Ureter (tissue), 1 donor: ENCODE data around the gene NXF3. TPM values are rescaled to one million over a fixed set of nuclear protein-coding genes. Genes with fewer than 3 reads are reported as not detected.
"Not testable (repeated sequence)": the region's sequence is repeated elsewhere in the genome, so short reads cannot be mapped to it uniquely, and the experiment has no call there.

Experiments
- DNase-seq: peaks from one replicate; pipeline ENCODE4 v3.0.0-alpha.2; 2020; ENCODE audit warnings: low spot score
- total RNA-seq: library from RNA; stranded (reverse); gene quantifications from one replicate; pipeline ENCODE4 v1.2.4, GENCODE V29; 2023
- donor health status: DM: yes; HTN: yes; CAD: no.

NXF3 gene, protein sequence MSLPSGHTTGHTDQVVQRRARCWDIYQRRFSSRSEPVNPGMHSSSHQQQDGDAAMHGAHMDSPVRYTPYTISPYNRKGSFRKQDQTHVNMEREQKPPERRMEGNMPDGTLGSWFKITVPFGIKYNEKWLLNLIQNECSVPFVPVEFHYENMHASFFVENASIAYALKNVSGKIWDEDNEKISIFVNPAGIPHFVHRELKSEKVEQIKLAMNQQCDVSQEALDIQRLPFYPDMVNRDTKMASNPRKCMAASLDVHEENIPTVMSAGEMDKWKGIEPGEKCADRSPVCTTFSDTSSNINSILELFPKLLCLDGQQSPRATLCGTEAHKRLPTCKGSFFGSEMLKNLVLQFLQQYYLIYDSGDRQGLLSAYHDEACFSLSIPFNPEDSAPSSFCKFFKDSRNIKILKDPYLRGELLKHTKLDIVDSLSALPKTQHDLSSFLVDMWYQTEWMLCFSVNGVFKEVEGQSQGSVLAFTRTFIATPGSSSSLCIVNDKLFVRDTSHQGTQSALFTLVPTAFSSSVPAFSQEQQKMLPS
- 1.9 TPM for total RNA-seq

GRCh38 chrX:103092942-103093341 is at the start of gene NXF3:
Gene NXF3, minus strand, starts transcription at chrX:103093143. Its CDS starts 120 bp downstream, at chrX:103093023.
- no peak for DNase-seq

GRCh38 chrX:103136528-103136927 is 43.6 kb upstream of the NXF3 start:
- DNase-seq = not testable (repeated sequence)

GRCh38 chrX:103124284-103124683 is 31.3 kb upstream of the NXF3 start:
- DNase-seq = no peak

- no peak for DNase-seq
These were observed 27.8 kb upstream of the NXF3 start for GRCh38 chrX:103120748-103121147.

GRCh38 chrX:103116970-103117369 is 24.0 kb upstream of the NXF3 start:
- not testable (repeated sequence) for DNase-seq

GRCh38 chrX:103109497-103109896 is 16.6 kb upstream of the NXF3 start:
- DNase-seq = not testable (repeated sequence)

- no peak for DNase-seq
These were observed 14.9 kb upstream of the NXF3 start for GRCh38 chrX:103107836-103108235.

DNA sequence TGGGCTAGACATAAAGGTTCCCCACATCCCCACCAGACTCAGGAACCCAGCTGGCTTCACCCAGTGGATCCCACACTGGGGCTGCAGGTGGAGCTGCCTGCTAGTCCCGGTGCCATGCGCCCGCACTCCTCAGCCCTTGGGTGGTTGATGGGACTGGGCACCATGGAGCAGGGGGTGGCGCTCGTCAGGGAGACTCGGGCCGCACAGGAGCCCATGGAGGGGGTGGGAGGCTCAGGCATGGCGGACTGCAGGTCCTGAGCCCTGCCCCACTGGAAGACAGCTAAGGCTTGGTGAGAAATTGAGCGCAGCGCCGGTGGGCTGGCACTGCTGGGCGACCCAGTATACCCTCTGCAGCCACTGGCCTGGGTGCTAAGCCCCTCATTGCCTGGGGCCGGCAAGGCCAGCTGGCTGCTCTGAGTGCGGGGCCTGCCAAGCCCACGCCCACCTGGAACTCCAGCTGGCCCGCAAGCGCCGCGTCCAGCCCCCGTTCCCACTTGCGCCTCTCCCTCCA is 14.3 kb upstream of the NXF3 start:
- DNase-seq = not testable (repeated sequence)

- not testable (repeated sequence) for DNase-seq
These were observed 11.4 kb upstream of the NXF3 start for GRCh38 chrX:103104370-103104769.

- not testable (repeated sequence) for DNase-seq
These were observed 10.9 kb upstream of the NXF3 start for GRCh38 chrX:103103866-103104265.

DNA sequence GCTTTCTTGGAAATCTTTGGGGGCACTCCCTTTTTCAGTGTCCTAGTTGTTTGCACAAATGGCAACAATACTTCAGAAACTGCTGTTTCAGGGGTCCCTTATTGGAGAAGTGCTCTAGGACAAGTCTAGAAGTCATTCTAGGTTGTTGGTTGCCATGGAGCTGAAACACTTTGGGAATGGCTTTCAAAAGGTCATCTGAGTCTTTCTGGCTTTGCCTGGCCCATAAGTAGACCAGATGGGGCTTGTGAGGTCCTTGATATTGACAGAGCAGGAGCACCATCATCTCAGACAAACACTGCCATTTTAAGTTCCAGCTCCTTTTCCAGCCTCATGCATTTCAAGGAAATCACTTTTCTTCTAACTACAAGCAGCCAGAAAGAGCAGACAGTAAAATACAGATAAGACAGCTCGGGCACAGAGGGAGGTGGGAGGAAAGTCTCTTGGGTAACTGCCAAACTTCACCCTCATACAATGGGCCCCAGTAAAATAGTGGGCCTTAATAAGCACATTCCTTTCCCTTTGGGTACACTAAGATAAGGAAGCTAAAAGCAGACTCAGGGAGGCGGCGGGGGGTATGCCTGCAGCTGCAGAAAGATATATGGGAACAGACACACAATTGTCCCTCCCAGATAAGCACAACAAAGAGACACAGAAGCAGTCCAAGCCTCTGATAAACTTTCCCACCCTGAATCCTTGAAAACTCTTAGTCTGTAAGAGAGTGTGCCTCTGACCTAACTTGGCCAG is 8.5 kb upstream of the NXF3 start:
- DNase-seq = no peak

- no peak for DNase-seq
These were observed 7.5 kb upstream of the NXF3 start for GRCh38 chrX:103100484-103100883.

- DNase-seq = no peak
These were observed 6.7 kb upstream of the NXF3 start for GRCh38 chrX:103099691-103100090.

DNA sequence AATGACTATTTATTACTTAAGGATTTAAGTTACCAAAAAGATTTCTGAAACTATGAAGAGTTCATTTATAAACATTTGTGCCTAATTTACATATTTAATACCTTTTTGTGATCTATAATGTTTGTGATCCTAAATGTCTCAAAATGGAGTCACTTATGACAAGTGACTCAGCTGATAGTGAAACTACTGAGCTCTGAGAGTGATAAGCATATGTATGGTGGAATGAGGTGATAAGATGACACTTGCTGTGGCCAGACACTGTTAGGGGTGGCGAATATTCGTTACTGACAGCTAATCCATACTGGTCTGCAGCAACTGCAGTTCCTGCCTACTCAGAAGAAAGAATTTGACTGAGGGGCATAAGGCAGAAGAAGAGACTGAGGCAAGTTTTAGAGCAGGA is 5.5 kb upstream of the NXF3 start:
- no peak for DNase-seq

- no peak for DNase-seq
These were observed 11.9 kb downstream of the NXF3 start for GRCh38 chrX:103081051-103081450.

DNA sequence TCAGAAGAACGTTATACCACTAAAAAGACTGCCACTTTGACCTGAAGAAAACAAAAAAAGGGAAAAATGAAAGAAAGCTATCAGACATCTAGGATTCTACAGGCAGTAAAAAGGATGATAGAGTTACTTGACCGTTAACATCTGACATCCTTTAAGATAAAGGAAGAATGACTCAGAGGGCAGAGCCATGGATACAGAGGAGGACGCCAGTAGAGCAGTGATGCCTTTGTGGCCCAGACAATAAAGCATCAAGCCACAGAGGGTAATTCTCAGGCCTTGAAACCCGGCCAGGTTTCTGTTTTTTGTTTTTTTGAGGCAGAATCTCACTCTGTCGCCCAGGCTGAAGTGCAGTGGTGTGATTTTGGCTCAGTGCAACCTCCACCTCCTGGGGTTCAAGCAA is 19.5 kb downstream of the NXF3 start:
- DNase-seq = no peak

GRCh38 chrX:103066606-103067005 is 26.3 kb downstream of the NXF3 start:
- DNase-seq = no peak

DNA sequence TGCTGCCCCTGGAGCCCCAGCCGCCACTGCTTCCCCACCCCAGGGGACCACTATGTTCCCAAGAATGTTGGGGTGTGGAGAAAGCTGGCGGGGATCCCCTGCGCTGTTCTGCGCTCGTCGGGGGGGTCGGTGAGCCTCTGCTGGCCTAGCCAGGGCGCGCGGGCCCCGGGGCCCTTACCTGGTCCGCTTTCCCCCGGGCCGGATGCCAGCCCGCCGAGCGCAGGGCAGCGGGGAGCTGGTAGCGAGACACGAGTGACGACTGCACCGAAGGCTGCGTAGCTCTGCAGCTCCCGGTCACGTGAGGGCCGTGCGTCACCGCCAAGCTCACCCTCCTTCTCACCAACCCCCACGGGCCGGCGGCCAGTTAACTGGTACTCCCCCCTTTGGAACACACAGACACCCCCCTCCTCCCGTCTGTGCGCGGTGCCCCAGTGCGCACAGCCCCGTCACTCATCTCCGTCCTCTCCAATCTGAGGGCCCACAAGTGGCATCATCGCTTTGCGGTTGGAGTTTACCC is 29.0 kb downstream of the NXF3 start, which contains the start of gene BEX1:
TSS of gene BEX1 (minus strand) at position 254 of the 517 bp plus-strand sequence. CDS start 897 bp downstream, outside the sequence.
- no peak for DNase-seq

DNA sequence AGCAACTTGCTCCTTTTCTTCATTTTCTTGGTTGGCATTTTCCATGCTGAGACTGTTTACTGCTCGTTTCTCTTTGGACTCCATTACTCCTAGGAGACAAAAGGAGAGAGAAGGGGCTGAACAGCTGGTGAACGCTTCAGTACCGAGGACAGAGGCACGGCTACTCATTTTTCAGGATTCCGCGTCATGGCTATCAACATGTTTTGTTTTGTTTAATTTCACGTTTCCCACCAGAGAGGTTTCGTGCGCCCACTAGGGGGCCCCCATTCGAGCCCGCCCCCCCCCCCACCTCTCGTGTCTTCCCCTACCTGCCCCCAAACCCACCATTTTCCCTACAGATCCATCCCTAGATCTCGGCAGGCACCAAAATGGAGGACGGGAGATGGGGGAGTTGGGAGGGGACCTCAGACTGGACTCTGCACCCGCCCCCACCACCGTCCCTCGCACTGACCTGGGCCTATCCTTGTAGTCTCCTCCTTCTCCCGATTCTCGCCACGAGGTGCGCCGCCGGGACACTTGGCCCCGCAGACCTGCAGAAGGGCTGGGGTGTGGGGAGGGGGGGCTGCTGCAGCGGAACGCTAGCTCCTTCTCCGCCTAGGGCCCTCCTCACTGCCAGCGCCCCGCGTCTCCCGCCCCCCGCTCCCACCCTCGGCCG is 29.6 kb downstream of the NXF3 start:
- DNase-seq = no peak

GRCh38 chrX:103061486-103061885 is 31.5 kb downstream of the NXF3 start:
- DNase-seq = no peak

DNA sequence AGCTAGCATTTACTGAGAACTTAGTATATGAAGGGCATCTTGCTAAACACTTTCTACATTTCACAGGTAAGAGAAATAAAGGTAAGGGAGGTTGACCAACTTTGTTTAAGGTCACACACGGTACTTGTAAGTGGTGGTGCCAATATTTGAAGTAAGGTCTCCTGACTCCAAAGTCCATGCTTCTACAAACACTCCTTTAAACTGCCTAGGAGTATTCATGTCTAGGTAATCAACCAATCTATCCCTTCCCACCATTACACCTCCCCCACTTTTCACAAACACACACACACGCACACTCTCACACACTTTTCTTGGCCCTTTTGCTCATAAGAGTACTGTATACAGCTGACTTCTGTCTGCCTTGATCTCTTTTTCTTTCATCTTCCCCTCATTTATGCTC is 36.0 kb downstream of the NXF3 start:
- no peak for DNase-seq

- no peak for DNase-seq
These were observed 40.3 kb downstream of the NXF3 start for GRCh38 chrX:103052625-103053024.
